GM12878 (cell line): ENCODE measurements around the gene CTSL. TPM values are rescaled to one million over a fixed set of nuclear protein-coding genes. Genes with fewer than 3 reads are reported as not detected.

Source experiments
- ATAC-seq: fragments of 200-7000 bp; cut with Tn5 transposase; 3 replicates; pipeline ENCODE4 v1.9.1; 2020; ENCODE audit warnings: mild to moderate bottlenecking, moderate library complexity
- BruUV-seq: library from RNA; stranded (reverse); fragments of 400-500 nt; replicated peaks from 2 replicates; lab custom pipeline; 2021; lab: Mats Ljungman, UMichigan
- CTCF ChIA-PET: fragments of 300-600 bp; sonication (Branson Sonifier 250); formaldehyde crosslinking; extraction: SDS; loops from one replicate; lab custom pipeline; 2021; ENCODE audit warnings: inconsistent platforms; lab: Yijun Ruan, JAX
- POLR2A ChIA-PET: fragments of 350-600 bp; formaldehyde crosslinking; extraction: SDS; loops from one replicate; lab custom pipeline; 2021; ENCODE audit warnings: inconsistent platforms; lab: Charles Lee
- RAD21 ChIA-PET: fragments of 300-600 bp; sonication (Branson Sonifier 250); formaldehyde crosslinking; loops from one replicate; lab custom pipeline; 2023; ENCODE audit warnings: antibody characterized with exemption; ENCODE audit not compliant: unreplicated experiment; lab: Charles Lee
- SMC1A ChIA-PET: fragments of 300-600 bp; sonication (Branson Sonifier 250); formaldehyde crosslinking; loops from one replicate; lab custom pipeline; 2023; ENCODE audit not compliant: unreplicated experiment, uncharacterized antibody; lab: Charles Lee
- DNase-seq: peaks from one replicate; pipeline ENCODE4 v3.0.0-alpha.2; 2011; ENCODE audit warnings: low read depth, low spot score
- FAIRE-seq: peaks from 3 replicates; lab custom pipeline; 2011; peaks lifted over from hg19 to GRCh38; lab: Jason Lieb, UNC
- H2AFZ ChIP-seq: 2 replicates; pipeline ENCODE4 v1.6.0; 2011; ENCODE audit warnings: low read depth, low read length, control low read depth; ENCODE audit not compliant: control insufficient read depth
- H3K27ac ChIP-seq: 2 replicates; pipeline ENCODE4 v1.5.1; 2011; ENCODE audit warnings: control low read depth; ENCODE audit not compliant: control insufficient read depth, insufficient read depth
- H3K27me3 ChIP-seq, 2 experiments: replicated peaks in 1 of 2; 2 replicates each; pipeline versions ENCODE4 v1.6.0 to v1.6.1; 2011; ENCODE audit warnings: low read length in 1 of 2; ENCODE audit not compliant: control insufficient read depth in 2 of 2, insufficient read depth in 2 of 2
- H3K36me3 ChIP-seq, 2 experiments: 2 replicates each; pipeline ENCODE4 v1.5.1; 2011; ENCODE audit warnings: low read length in 1 of 2; ENCODE audit not compliant: control insufficient read depth in 2 of 2, insufficient read depth in 2 of 2
- H3K4me1 ChIP-seq: 2 replicates; pipeline ENCODE4 v1.6.1; 2011; ENCODE audit warnings: mild to moderate bottlenecking, low read length, moderate library complexity, mixed read lengths; ENCODE audit not compliant: control insufficient read depth, insufficient read depth
- H3K4me2 ChIP-seq: 2 replicates; pipeline ENCODE4 v1.6.0; 2011; ENCODE audit warnings: control low read depth; ENCODE audit not compliant: control insufficient read depth, insufficient read depth
- H3K4me3 ChIP-seq: fragments of 200-600 bp; sonication (generic); 2 replicates; pipeline ENCODE4 v1.5.1; 2016
- H3K79me2 ChIP-seq: 2 replicates; pipeline ENCODE4 v1.6.0; 2011; ENCODE audit warnings: low read length; ENCODE audit not compliant: control insufficient read depth, insufficient read depth
- H3K9ac ChIP-seq: 2 replicates; pipeline ENCODE4 v1.8.0; 2011; ENCODE audit warnings: low read length, control low read depth, mixed read lengths; ENCODE audit not compliant: control insufficient read depth, insufficient read depth
- H3K9me3 ChIP-seq: replicated peaks from 3 replicates; pipeline ENCODE4 v1.5.1; 2011; ENCODE audit warnings: mild to moderate bottlenecking, low read length; ENCODE audit not compliant: control insufficient read depth, insufficient read depth
- H4K20me1 ChIP-seq: 2 replicates; pipeline ENCODE4 v1.6.0; 2011; ENCODE audit not compliant: control insufficient read depth, insufficient read depth
- BCLAF1 ChIP-seq: fragments of 450-650 bp; IDR thresholded peaks from 2 replicates; pipeline ENCODE4 v1.6.1; 2017; ENCODE audit warnings: antibody characterized with exemption, mild to moderate bottlenecking, moderate library complexity
- BMI1 ChIP-seq: fragments of 450-650 bp; IDR thresholded peaks from 2 replicates; pipeline ENCODE4 v1.6.1; 2016; ENCODE audit warnings: mild to moderate bottlenecking, moderate library complexity, borderline replicate concordance
- CBX3 ChIP-seq: fragments of 200-600 bp; sonication (generic); IDR thresholded peaks from 2 replicates; pipeline ENCODE4 v1.6.1; 2016; ENCODE audit warnings: low read depth, borderline replicate concordance
- EP300 ChIP-seq, 2 experiments: fragments of 150-350 bp in 1 of 2; IDR thresholded peaks; 2 replicates each; pipeline ENCODE4 v1.6.1; 2011 to 2012; ENCODE audit warnings: low read depth in 2 of 2, low read length in 2 of 2, borderline replicate concordance in 1 of 2, improper control_type of control experiment in 1 of 2, inconsistent platforms in 1 of 2; ENCODE audit not compliant: control insufficient read depth in 1 of 2
- GABPA ChIP-seq: IDR thresholded peaks from 2 replicates; pipeline ENCODE4 v1.6.1; 2014; ENCODE audit warnings: antibody characterized with exemption, low read depth, mild to moderate bottlenecking, inconsistent platforms
- GATAD2B ChIP-seq: fragments of 450-650 bp; conservative IDR thresholded peaks from 2 replicates; pipeline ENCODE4 v1.6.1; 2017; ENCODE audit warnings: low read depth, mild to moderate bottlenecking, moderate library complexity
- IKZF1 ChIP-seq: fragments of 450-650 bp; conservative IDR thresholded peaks from 2 replicates; pipeline ENCODE4 v1.6.1; 2017; ENCODE audit warnings: antibody characterized with exemption, mild to moderate bottlenecking
- NKRF ChIP-seq: fragments of 450-650 bp; conservative IDR thresholded peaks from 2 replicates; pipeline ENCODE4 v1.6.1; 2017; ENCODE audit warnings: mild to moderate bottlenecking, moderate library complexity
- PKNOX1 ChIP-seq: fragments of 450-650 bp; IDR thresholded peaks from 2 replicates; pipeline ENCODE4 v1.6.1; 2016; ENCODE audit warnings: mild to moderate bottlenecking
- SREBF2 ChIP-seq: IDR thresholded peaks from 2 replicates; pipeline ENCODE4 v1.6.1; 2012; ENCODE audit warnings: mild to moderate bottlenecking, low read length
- STAT1 ChIP-seq: fragments of 450-650 bp; conservative IDR thresholded peaks from 2 replicates; pipeline ENCODE4 v1.6.1; 2014; ENCODE audit warnings: antibody characterized with exemption, mild to moderate bottlenecking
- ZBTB11 ChIP-seq: fragments of 450-650 bp; formaldehyde crosslinking; IDR thresholded peaks from 2 replicates; pipeline ENCODE4 v1.5.0; 2022; ENCODE audit warnings: mild to moderate bottlenecking, missing genetic modification characterization
- WGBS: methylation state at CpG from one replicate; pipeline ENCODE4 v1.1.6; 2016; ENCODE audit warnings: low lambda C conversion rate; ENCODE audit not compliant: insufficient replicate concordance, insufficient coverage; ENCODE audit errors: missing lambda C conversion rate; 5-methylcytosine and 5-hydroxymethylcytosine counted together
- in situ Hi-C: fragments of 300-500 bp; cut with MboI; formaldehyde crosslinking; loops from 9 replicates; pipeline ENCODE4 v1.14.3; 2018; ENCODE audit warnings: mixed read lengths
- intact Hi-C: fragments of 100-400 bp; cut with micrococcal nuclease; formaldehyde crosslinking; loops from one replicate; pipeline ENCODE4 v1.14.2; 2022; ENCODE audit not compliant: unreplicated experiment
- polyA plus RNA-seq, 11 experiments: library from polyadenylated mRNA; depleted of rRNA in 4 of 11; unstranded in 6 of 11; stranded (reverse) in 5 of 11; fragments of >200 nt; fragmentation: Nextera tagmentation in 4 of 11; fragmentation: Illumina TruSeq in 1 of 11; extraction: Ambion mirVana in 4 of 11; extraction: Trizol in 1 of 11; gene quantifications; 1 replicate in 1 of 11; 2 replicates in 10 of 11; pipeline versions ENCODE4 v1.2.1 to v1.2.3, GENCODE V29; 2011 to 2016; ENCODE audit warnings: inconsistent platforms in 2 of 11, missing spikeins in 2 of 11, low read depth in 1 of 11
- total RNA-seq, 4 experiments: library from RNA; depleted of rRNA in 3 of 4; stranded (reverse); fragments of >200 nt in 3 of 4; fragmentation: Illumina TruSeq in 1 of 4; extraction: Trizol in 1 of 4; gene quantifications; 2 replicates each; pipeline versions ENCODE4 v1.2.1 to v1.2.3, GENCODE V29; 2013 to 2021

The CTSL gene
- total and polyA plus RNA-seq, 10 of the 15 experiments (the other 5 are each of a cell fraction or from before 2014, with no cell fraction given): 0.24 to 0.72 TPM; not detected in 8

GRCh38 chr9:87683751-87684626 lies 41.9 kb upstream of the CTSL start:
- Histone ChIP-seq H3K4me3 (no peak overlapping the region), H3K79me2 (no peaks in the 10 kb centered on the region), H3K9ac (no peak overlapping the region), H4K20me1 (no peaks in the 10 kb centered on the region), H3K9me3 (no peaks in the 10 kb centered on the region), H3K27ac (no peak overlapping the region), H3K27me3 (no peaks in the 10 kb centered on the region), H3K4me2 (no peak overlapping the region), H3K4me1 (no peaks in the 10 kb centered on the region), H3K36me3 (peaks cover 1 to 11% of the 10 kb centered on the region in 2 experiments; a peak in 3 of 4 replicates), H2AFZ (no peak overlapping the region)
- SMC1A ChIA-PET: interaction anchor here (0.6 kb wide), 1 partner anchor 131 kb away, joined by 3 read pairs; no protein-coding TSS in a partner anchor
- ATAC-seq: no peak; the same call in 1 of the 3 replicates
- intact Hi-C loops: loop anchor here (2.0 kb wide), 1 partner anchor 129 kb away; no protein-coding TSS in a partner anchor
- in situ Hi-C loops: no loop called here
- FAIRE-seq: no peak
- CTCF ChIA-PET: interaction anchor here (0.7 to 2.3 kb wide), 15 partner anchors 9 to 1595 kb away, joined by 3 to 10 read pairs (median 4); no protein-coding TSS in a partner anchor
- DNase-seq: no peak
- BruUV-seq: no TSS peak
- POLR2A ChIA-PET: no interaction called here
- 76% methylated on average over 24 of the region's 24 CpGs for WGBS
- RAD21 ChIA-PET: no interaction called here
- no peak for TF ChIP-seq EP300 (IDR thresholded peaks at IDR 0.05; ENCODE audit: borderline replicate concordance in 1 of 2, control insufficient read depth in 1 of 2, low read depth in 2 of 2, low read length in 2 of 2)
- TF ChIP-seq IKZF1: no peak
- TF ChIP-seq NKRF: no peak
- no peak for TF ChIP-seq CBX3
- TF ChIP-seq PKNOX1: no peak
- no peak for TF ChIP-seq SREBF2
- no peak for TF ChIP-seq BCLAF1
- TF ChIP-seq GABPA: no peak
- no peak for TF ChIP-seq ZBTB11 (CRISPR knock-in tag)
- no peak for TF ChIP-seq GATAD2B
- TF ChIP-seq STAT1: no peak
- no peak for TF ChIP-seq BMI1
